Urinary bladder (tissue), 4 donors: Measurements from ENCODE around the gene GOPC. TPM values are rescaled to one million over a fixed set of nuclear protein-coding genes. Genes with fewer than 3 reads are reported as not detected.

Source experiments
- DNase-seq: peaks from one replicate; pipeline ENCODE4 v3.0.0-alpha.2; 2015; ENCODE audit errors: extremely low spot score
- H3K27ac ChIP-seq: one replicate; pipeline ENCODE4 v1.5.1; 2013; ENCODE audit warnings: low read depth, mild to moderate bottlenecking, moderate library complexity
- H3K36me3 ChIP-seq: one replicate; pipeline ENCODE4 v1.6.1; 2013; ENCODE audit warnings: mild to moderate bottlenecking, moderate library complexity; ENCODE audit not compliant: insufficient read depth
- H3K4me1 ChIP-seq: one replicate; pipeline ENCODE4 v1.6.1; 2013; ENCODE audit warnings: mild to moderate bottlenecking, moderate library complexity; ENCODE audit not compliant: insufficient read depth
- H3K4me3 ChIP-seq: one replicate; pipeline ENCODE4 v1.5.1; 2013; ENCODE audit warnings: low read depth, low read length
- WGBS: extraction: QIAGEN DNeasy Blood & Tissue Kit; methylation state at CpG from one replicate; pipeline ENCODE4 v1.1.7; 2013; 5-methylcytosine and 5-hydroxymethylcytosine counted together
- polyA plus RNA-seq: library from polyadenylated mRNA; stranded (reverse); fragments of 200-250 nt; gene quantifications from one replicate; pipeline ENCODE4 v1.2.3, GENCODE V29; 2013
- total RNA-seq: library from RNA; depleted of rRNA; stranded (reverse); fragments of >200 nt; gene quantifications from one replicate; pipeline ENCODE4 v1.2.3, GENCODE V29; 2014
- donor health status: healthy with polysubstance abuse.
- donor health status: healthy.

The GOPC gene
- total and polyA plus RNA-seq, 2 donors: 20.0 to 71.5 TPM

- WGBS: 82% methylated on average over 3 of the region's 3 CpGs
- H3K4me3 ChIP-seq: no peak overlapping the region
Measured at GRCh38 chr6:117607511-117607910, 5.2 kb upstream of the GOPC start.

GRCh38 chr6:117605169-117605826 lies 3.0 kb upstream of the GOPC start:
- 30% methylated on average over 7 of the region's 7 CpGs for WGBS

More at GRCh38 chr6:117607511-117607910, 5.2 kb upstream of the GOPC start:
- no peak for DNase-seq
- H3K4me1 ChIP-seq: no peaks in the 10 kb centered on the region
- H3K36me3 ChIP-seq: no peaks in the 10 kb centered on the region
- H3K27ac ChIP-seq: no peak overlapping the region

GRCh38 chr6:117603821-117604220 lies 1.5 kb upstream of the GOPC start:
- H3K27ac ChIP-seq: no peak overlapping the region
- no peak overlapping the region for H3K4me3 ChIP-seq
- H3K4me1 ChIP-seq: peaks cover 3% of the 10 kb centered on the region
- H3K36me3 ChIP-seq: no peaks in the 10 kb centered on the region
- no peak for DNase-seq
- WGBS: 89% methylated on average over 2 of the region's 2 CpGs

More at GRCh38 chr6:117605169-117605826, 3.0 kb upstream of the GOPC start:
- H3K27ac ChIP-seq: no peak overlapping the region
- no peak overlapping the region for H3K4me3 ChIP-seq
- no peaks in the 10 kb centered on the region for H3K36me3 ChIP-seq
- DNase-seq: peak; percentile 36
- H3K4me1 ChIP-seq: peaks cover 2% of the 10 kb centered on the region

GRCh38 chr6:117602899-117603588 lies 733 bp upstream of the GOPC start:
- Histone ChIP-seq H3K36me3 (no peaks in the 10 kb centered on the region), H3K4me3 (peak overlapping the region; percentile 90), H3K4me1 (peaks cover 3% of the 10 kb centered on the region), H3K27ac (peak overlapping the region; percentile 77)
- DNase-seq: no peak
- WGBS: 53% methylated on average over 12 of the region's 12 CpGs

- H3K27ac ChIP-seq: no peak overlapping the region
- under 1% methylated on average over 12 of the region's 12 CpGs for WGBS
Measured at GRCh38 chr6:117601811-117602150, 530 bp downstream of the GOPC start.

GRCh38 chr6:117600008-117600743 lies 2.1 kb downstream of the GOPC start:
- Histone ChIP-seq H3K4me3 (no peak overlapping the region), H3K27ac (no peak overlapping the region), H3K36me3 (no peaks in the 10 kb centered on the region), H3K4me1 (peaks cover 3% of the 10 kb centered on the region)
- WGBS: 75% methylated on average over 6 of the region's 6 CpGs
- no peak for DNase-seq

More at GRCh38 chr6:117601811-117602150, 530 bp downstream of the GOPC start:
- Histone ChIP-seq H3K4me3 (peak overlapping the region; percentile 90), H3K36me3 (no peaks in the 10 kb centered on the region), H3K4me1 (peaks cover 3% of the 10 kb centered on the region)
- peak; percentile 2 for DNase-seq

- peaks cover 3% of the 10 kb centered on the region for H3K4me1 ChIP-seq
- WGBS: 99% methylated on average over 2 of the region's 2 CpGs
- H3K27ac ChIP-seq: no peak overlapping the region
- no peaks in the 10 kb centered on the region for H3K36me3 ChIP-seq
- DNase-seq: no peak
- H3K4me3 ChIP-seq: no peak overlapping the region
Measured at GRCh38 chr6:117597755-117598154, 4.6 kb downstream of the GOPC start.

- no peak overlapping the region for H3K27ac ChIP-seq
- H3K4me1 ChIP-seq: peaks cover 1% of the 10 kb centered on the region
- no peak overlapping the region for H3K4me3 ChIP-seq
- H3K36me3 ChIP-seq: no peaks in the 10 kb centered on the region
- 98% methylated on average over 2 of the region's 2 CpGs for WGBS
- no peak for DNase-seq
Measured at GRCh38 chr6:117595099-117595923, 7.0 kb downstream of the GOPC start.

- Histone ChIP-seq H3K27ac (no peak overlapping the region), H3K36me3 (no peaks in the 10 kb centered on the region), H3K4me3 (no peak overlapping the region), H3K4me1 (no peaks in the 10 kb centered on the region)
- WGBS: 88% methylated on average over 3 of the region's 3 CpGs
- DNase-seq: no peak
Measured at GRCh38 chr6:117592983-117593759, 9.1 kb downstream of the GOPC start.

- Histone ChIP-seq H3K36me3 (no peaks in the 10 kb centered on the region), H3K4me1 (no peaks in the 10 kb centered on the region), H3K27ac (no peak overlapping the region), H3K4me3 (no peak overlapping the region)
- WGBS: 74% methylated on average over 3 of the region's 3 CpGs
- DNase-seq: no peak
Measured at GRCh38 chr6:117591405-117591804, 10.9 kb downstream of the GOPC start.

GRCh38 chr6:117590447-117590846 lies 11.9 kb downstream of the GOPC start:
- Histone ChIP-seq H3K36me3 (no peaks in the 10 kb centered on the region), H3K27ac (no peak overlapping the region), H3K4me1 (no peaks in the 10 kb centered on the region), H3K4me3 (no peak overlapping the region)
- no peak for DNase-seq
- WGBS: 97% methylated on average over 5 of the region's 5 CpGs

- Histone ChIP-seq H3K27ac (no peak overlapping the region), H3K4me3 (no peak overlapping the region), H3K4me1 (no peaks in the 10 kb centered on the region), H3K36me3 (no peaks in the 10 kb centered on the region)
- no peak for DNase-seq
Measured at GRCh38 chr6:117585647-117586046, 16.7 kb downstream of the GOPC start.

GRCh38 chr6:117574198-117574597 lies 28.1 kb downstream of the GOPC start:
- Histone ChIP-seq H3K4me1 (no peaks in the 10 kb centered on the region), H3K36me3 (peaks cover 2% of the 10 kb centered on the region), H3K4me3 (no peak overlapping the region), H3K27ac (no peak overlapping the region)
- WGBS: 87% methylated on average over 4 of the region's 4 CpGs
- DNase-seq: no peak
